ENCODE data around the gene IHH.

IHH gene

GRCh38 chr2:219073413-219074129 lies 12.8 kb upstream of the IHH start:
- no peak for DNase-seq

GRCh38 chr2:219072741-219073250 lies 12.1 kb upstream of the IHH start:
- no peak for DNase-seq

- no peak for DNase-seq
Observed at GRCh38 chr2:219071131-219071816, 10.6 kb upstream of the IHH start.

GRCh38 chr2:219065484-219065883 lies 4.8 kb upstream of the IHH start:
- no peak for DNase-seq

- no peak for DNase-seq
Observed at GRCh38 chr2:219062081-219062480, 1.4 kb upstream of the IHH start.

GRCh38 chr2:219059725-219060682 lies 717 bp downstream of the IHH start:
- no peak for DNase-seq

- DNase-seq = no peak
Observed at GRCh38 chr2:219059375-219059724, 1.4 kb downstream of the IHH start.

GRCh38 chr2:219058541-219059374 lies 2.0 kb downstream of the IHH start:
- DNase-seq = no peak

- peak in 1 of 2 experiments; percentile 36 for DNase-seq
Observed at GRCh38 chr2:219057709-219058540, 2.8 kb downstream of the IHH start.

- DNase-seq = no peak
Observed at GRCh38 chr2:219056896-219057708, 3.6 kb downstream of the IHH start.

GRCh38 chr2:219056176-219056895 lies 4.4 kb downstream of the IHH start:
- no peak for DNase-seq

- DNase-seq = no peak
Observed at GRCh38 chr2:219054956-219055903, 5.5 kb downstream of the IHH start.

- no peak for DNase-seq
Observed at GRCh38 chr2:219049282-219049681, 11.4 kb downstream of the IHH start.

- DNase-seq = no peak
Observed at GRCh38 chr2:219045937-219046550, 14.7 kb downstream of the IHH start.

- DNase-seq = no peak
Observed at GRCh38 chr2:219042750-219043149, 18.0 kb downstream of the IHH start.

- no peak for DNase-seq
Observed at GRCh38 chr2:219042157-219042556, 18.6 kb downstream of the IHH start.

GRCh38 chr2:219041252-219041651 lies 19.5 kb downstream of the IHH start, which contains the start of gene CFAP65:
Gene CFAP65 (minus strand): TSS chr2:219041516. CDS start chr2:219039048, 2,468 bp downstream.
- peak in 1 of 2 experiments; percentile 2 for DNase-seq

- DNase-seq = no peak
Observed at GRCh38 chr2:219038600-219038999, 22.1 kb downstream of the IHH start.
